HK-2 (cell line): ENCODE measurements around the gene RIN3.
A peak's percentile ranks its signal among the peaks of the same experiment; 100 is the strongest.

ENCODE experiments used
- DNase-seq: peaks from one replicate; pipeline ENCODE4 v3.0.0-alpha.2; 2018; ENCODE audit not compliant: unreplicated experiment

The RIN3 gene

DNA sequence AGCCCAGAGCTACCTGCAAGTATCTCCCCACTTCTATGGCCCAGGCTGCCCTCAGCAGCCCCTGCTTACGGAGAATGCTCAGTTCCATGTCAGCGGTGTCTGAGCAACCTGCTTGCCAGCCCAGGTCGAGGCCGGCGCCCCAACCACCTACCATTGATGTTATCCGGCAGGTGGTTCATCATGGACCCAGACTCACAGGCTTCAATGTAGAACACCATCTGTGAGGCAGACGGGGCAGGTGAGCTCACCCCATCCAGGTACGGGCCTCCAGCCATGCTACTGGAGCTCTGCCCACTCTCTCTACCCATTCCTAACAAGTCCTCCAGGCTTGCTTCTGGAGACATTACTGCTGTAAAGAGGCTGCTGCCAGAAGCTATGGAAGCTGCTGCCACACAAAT, 199.1 kb downstream of the RIN3 start:
- DNase-seq, result no peak

GRCh38 chr14:92714739-92715307, 201.2 kb downstream of the RIN3 start:
- DNase-seq, result peak; percentile 74

- no peak for DNase-seq
Observed at GRCh38 chr14:92716131-92716530, 202.6 kb downstream of the RIN3 start.

GRCh38 chr14:92717571-92718042, 204.0 kb downstream of the RIN3 start:
- no peak for DNase-seq

DNA sequence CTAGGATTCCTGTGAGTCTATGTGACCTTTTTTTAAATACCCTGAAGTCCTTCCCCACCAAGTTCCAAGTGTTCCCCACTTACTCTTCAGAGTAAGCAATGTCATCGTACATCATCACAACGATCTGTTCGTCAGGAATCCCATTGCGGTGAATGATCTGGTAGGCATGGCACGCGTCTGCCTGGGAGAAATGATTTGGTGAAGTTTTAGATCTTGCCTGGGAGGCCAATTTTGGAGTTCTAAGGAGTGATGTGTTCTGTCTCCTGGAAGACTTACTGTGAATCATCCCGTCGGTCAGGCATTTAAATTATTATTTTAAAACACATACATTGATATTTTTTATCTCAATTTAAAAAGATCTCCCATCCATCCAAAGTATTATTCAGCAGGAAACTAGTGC, 205.1 kb downstream of the RIN3 start:
- no peak for DNase-seq

GRCh38 chr14:92719421-92719820, 205.8 kb downstream of the RIN3 start:
- DNase-seq, result no peak

GRCh38 chr14:92719890-92720323, 206.3 kb downstream of the RIN3 start:
- DNase-seq, result no peak

GRCh38 chr14:92724516-92725340, 211.1 kb downstream of the RIN3 start:
- DNase-seq, result no peak

GRCh38 chr14:92726135-92726932, 212.8 kb downstream of the RIN3 start:
- peak; percentile 72 for DNase-seq

DNA sequence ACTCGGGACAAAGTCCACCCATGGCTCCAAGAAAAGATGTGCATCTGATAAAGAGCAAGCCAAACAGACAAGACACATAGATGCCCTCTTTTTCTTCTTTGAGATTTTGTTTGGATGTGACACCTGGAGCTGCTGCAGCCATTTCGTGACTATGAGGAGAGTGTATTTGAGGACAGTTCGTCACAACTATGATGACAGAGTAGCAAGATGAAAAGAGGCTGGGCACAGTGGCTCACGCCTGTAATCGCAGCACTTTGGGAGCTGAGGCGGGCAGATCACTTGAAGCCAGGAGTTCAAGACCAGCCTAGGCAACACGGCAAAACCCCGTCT, 213.3 kb downstream of the RIN3 start:
- DNase-seq, result no peak

DNA sequence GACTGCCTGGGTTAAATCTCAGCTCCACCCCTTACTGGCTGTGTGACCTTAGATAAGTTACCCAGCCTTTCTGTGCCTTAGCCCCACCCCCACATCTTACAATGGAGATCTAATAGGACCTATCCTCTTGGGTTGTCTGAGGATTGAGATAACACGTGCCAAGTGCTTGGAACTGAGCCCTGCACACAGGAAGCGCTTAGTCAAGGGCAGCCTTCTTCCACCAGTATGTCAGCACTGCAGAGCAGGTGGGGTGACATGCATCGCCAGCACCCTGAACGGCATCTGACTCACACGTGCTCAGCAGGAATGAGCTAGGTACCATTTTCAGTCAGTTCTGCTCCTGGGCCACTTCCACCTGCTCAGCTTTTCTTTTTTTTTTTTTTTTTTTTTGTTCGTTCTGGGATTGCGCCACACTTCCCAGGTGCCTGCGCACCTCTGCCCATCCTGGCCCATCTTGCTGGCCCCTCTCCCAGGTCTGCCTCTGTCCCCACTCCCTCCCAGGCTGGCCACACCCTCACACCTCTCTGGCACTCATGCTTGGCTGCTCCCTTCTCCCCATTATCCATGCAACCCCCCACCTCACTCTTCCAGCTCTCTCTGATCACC, 215.3 kb downstream of the RIN3 start:
- DNase-seq, result peak; percentile 76

- DNase-seq, result peak; percentile 29
Observed at GRCh38 chr14:92729634-92730358, 216.2 kb downstream of the RIN3 start.

DNA sequence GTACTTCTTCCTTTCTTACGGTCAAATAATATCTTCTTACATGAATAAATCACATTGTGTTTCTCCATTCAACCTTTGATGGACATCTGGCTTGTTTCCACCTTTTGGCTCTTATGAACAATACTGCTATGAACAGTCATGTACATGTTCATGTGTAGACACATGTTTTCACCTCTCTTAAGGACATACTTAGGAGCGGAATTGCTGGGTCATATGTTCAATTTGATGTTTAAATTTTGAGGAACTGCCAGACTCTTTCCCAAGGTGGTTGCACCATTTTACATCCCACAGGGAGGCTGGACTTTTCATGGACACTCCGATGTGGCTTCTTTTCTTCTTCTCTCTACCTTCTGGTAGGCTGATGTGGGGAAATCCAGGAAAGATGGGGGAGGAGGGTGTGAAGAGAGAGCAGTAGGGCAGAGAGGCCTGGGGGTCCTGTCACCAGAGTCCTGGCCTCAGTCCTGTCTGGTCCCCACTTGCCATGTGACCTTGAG, 218.1 kb downstream of the RIN3 start:
- no peak for DNase-seq

DNA sequence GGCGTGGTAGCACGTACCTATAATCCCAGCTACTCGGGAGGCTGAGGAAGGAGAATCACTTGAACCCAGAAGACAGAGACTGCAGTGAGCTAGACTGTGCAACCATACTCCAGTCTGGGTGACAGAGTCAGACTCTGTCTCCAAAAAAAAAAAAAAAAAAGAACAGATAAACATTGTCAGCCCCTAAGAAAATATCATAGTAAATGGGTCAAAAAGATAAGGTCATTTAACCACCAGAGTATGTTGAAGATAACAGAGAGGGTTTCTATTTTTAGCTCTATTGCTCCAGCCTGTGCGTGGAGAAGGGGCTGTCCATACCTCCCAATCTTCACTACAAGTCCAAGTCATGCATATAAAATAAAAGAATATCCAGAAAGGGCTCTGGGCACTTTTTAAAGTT, 219.4 kb downstream of the RIN3 start:
- DNase-seq, result no peak

DNA sequence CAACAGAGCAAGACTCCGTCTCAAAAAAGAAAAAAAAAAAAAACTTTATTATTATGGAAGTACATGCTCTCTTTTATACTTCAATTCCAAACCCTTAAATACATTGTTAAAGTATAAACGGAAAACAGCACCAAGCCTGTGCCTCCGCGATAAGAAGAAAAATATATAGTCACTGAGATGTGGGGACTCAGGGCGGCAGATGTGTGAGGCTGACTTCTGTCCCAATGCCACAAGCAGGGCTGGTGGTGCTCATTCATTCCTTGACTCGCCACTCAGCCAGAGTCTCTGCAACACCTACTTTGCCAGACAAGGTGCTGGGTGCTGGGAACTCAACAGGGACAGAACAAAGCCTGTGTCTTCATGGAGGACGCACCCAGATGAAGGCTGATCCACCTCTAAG, 221.0 kb downstream of the RIN3 start:
- no peak for DNase-seq

GRCh38 chr14:92735344-92735743, 221.8 kb downstream of the RIN3 start:
- no peak for DNase-seq

DNA sequence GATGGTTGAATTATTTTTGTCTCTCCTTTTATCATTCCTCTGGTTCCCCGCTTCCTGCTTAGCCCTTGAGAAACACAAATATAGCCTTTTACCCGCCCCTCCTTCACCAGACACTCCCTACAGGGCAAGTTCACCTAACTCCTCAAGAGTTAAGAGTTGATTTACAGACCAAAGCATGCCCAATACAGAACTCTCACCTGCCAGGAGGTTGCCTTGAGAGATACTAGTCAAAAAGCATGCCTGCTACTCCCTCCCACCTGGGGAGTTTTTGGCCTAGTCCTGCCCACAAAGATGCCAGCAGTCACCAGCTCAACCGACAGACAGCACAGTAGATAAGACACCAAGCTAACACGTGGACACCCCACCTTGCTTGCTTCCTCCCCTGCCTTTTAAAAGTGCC, 223.6 kb downstream of the RIN3 start:
- no peak for DNase-seq

DNA sequence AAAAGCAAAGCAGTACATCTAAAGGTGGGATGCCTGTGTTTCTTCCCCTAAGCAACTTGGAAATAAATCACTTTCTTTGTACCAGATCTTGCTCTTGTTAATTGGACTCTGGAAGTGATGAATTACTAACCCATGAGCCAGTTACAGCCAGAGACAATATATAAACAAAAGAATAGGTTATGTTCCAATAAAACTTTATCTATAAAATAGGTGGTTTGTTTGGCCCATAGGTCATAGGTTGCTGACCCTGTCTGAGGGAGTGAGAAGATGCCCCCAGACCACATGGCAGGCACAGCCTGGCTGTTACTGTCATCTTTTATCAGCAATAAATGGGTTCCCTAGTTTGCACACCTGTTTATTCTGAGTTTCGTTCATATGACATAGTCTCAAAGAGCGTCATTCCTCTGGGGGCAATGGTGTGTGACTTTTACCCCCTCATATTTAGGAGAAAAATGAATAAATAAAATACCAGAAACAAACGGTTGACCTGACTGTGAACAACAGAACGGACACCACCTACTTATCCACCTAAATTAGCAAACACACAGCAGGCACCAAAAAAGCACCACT, 224.1 kb downstream of the RIN3 start:
- no peak for DNase-seq
